ENCODE data around the gene SYNPO2.

DNA sequence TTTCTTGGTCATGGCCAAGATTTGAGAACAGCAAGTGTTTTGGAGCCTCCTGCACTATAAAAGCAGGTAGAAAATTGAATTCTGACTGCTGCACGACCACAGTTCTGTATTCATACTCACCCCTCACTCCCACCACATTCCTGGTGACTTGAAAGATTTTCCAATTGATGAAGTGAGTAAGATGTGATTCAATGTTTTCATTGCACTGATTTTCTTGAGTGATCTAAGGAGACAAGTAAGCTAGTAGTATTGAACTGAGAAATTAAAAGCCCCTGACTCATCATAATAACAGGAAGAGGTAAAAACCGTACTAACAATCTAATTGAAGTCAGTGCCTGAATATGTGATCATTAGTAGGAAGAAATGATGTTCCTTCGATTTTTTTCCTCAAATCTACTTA lies 46.6 kb upstream of the SYNPO2 start:
- TF ChIP-seq, protein P1, sequence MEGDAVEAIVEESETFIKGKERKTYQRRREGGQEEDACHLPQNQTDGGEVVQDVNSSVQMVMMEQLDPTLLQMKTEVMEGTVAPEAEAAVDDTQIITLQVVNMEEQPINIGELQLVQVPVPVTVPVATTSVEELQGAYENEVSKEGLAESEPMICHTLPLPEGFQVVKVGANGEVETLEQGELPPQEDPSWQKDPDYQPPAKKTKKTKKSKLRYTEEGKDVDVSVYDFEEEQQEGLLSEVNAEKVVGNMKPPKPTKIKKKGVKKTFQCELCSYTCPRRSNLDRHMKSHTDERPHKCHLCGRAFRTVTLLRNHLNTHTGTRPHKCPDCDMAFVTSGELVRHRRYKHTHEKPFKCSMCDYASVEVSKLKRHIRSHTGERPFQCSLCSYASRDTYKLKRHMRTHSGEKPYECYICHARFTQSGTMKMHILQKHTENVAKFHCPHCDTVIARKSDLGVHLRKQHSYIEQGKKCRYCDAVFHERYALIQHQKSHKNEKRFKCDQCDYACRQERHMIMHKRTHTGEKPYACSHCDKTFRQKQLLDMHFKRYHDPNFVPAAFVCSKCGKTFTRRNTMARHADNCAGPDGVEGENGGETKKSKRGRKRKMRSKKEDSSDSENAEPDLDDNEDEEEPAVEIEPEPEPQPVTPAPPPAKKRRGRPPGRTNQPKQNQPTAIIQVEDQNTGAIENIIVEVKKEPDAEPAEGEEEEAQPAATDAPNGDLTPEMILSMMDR (conservative IDR thresholded peaks at IDR 0.05), result no peak
- TF ChIP-seq EZH2 (IDR thresholded peaks at IDR 0.05; ENCODE audit: low read depth), result no peak

All from PC-9 (cell line).